HS-27A (cell line): ENCODE results near the gene MBOAT7.
A peak's percentile ranks its signal among the peaks of the same experiment; 100 is the strongest.
"Not testable (repeated sequence)": the region's sequence is repeated elsewhere in the genome, so short reads cannot be mapped to it uniquely, and the experiment has no call there.

Experiments used
- DNase-seq: peaks from one replicate; pipeline ENCODE4 v3.0.0-alpha.2; 2012; ENCODE audit warnings: low read depth, missing footprints

The MBOAT7 gene

GRCh38 chr19:54188215-54188871 is 1.0 kb downstream of the MBOAT7 start:
- no peak for DNase-seq

GRCh38 chr19:54186934-54187381 is 2.4 kb downstream of the MBOAT7 start:
- DNase-seq: no peak

- no peak for DNase-seq
Observed at GRCh38 chr19:54186351-54186750, 3.0 kb downstream of the MBOAT7 start.

GRCh38 chr19:54183431-54183830 is 5.9 kb downstream of the MBOAT7 start:
- no peak for DNase-seq

GRCh38 chr19:54181894-54182293 is 7.5 kb downstream of the MBOAT7 start:
- not testable (repeated sequence) for DNase-seq

- DNase-seq: no peak
Observed at GRCh38 chr19:54180691-54181091, 8.7 kb downstream of the MBOAT7 start.

- DNase-seq: no peak
Observed at GRCh38 chr19:54179921-54180461, 9.4 kb downstream of the MBOAT7 start.

GRCh38 chr19:54179262-54179852 is 10.0 kb downstream of the MBOAT7 start:
- DNase-seq: no peak

- no peak for DNase-seq
Observed at GRCh38 chr19:54178581-54179261, 10.7 kb downstream of the MBOAT7 start.

- DNase-seq: no peak
Observed at GRCh38 chr19:54173951-54174834, 15.2 kb downstream of the MBOAT7 start.

GRCh38 chr19:54173359-54173699 is 16.1 kb downstream of the MBOAT7 start:
- no peak for DNase-seq

- DNase-seq: peak; percentile 27
Observed at GRCh38 chr19:54172471-54173358, 16.7 kb downstream of the MBOAT7 start, which contains the start of gene TMC4. TSS of gene TMC4 (minus strand) at chr19:54173160. CDS start at chr19:54173117, 43 bp downstream.

- not testable (repeated sequence) for DNase-seq
Observed at GRCh38 chr19:54171736-54172431, 17.5 kb downstream of the MBOAT7 start.

- DNase-seq: no peak
Observed at GRCh38 chr19:54169149-54169740, 20.1 kb downstream of the MBOAT7 start.

GRCh38 chr19:54168174-54168917 is 21.0 kb downstream of the MBOAT7 start:
- peak; percentile 57 for DNase-seq

- no peak for DNase-seq
Observed at GRCh38 chr19:54165222-54165621, 24.2 kb downstream of the MBOAT7 start.

GRCh38 chr19:54164369-54165068 is 24.9 kb downstream of the MBOAT7 start:
- DNase-seq: no peak

GRCh38 chr19:54162884-54163283 is 26.5 kb downstream of the MBOAT7 start:
- no peak for DNase-seq
